ENCODE data around the gene RERE.

DNA sequence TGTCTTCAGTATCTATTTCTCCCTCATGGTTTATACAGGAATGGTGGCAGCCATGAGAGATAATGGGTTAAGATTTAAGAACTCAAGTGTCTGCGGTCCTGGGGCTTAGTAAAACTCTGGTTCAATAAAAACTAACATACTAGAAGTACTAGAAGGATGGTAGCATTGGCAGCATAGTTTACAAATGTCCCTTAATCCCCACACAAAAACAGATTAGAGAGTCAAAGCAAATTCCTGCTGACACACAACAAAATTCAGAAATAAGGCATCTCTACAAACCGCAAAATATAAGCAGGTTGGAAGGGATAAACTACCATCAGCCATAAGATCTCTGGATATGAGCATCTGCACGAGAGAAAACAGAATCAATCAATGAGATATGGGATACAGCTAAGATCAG, 234.4 kb downstream of the RERE start:
- TF ChIP-seq, protein P1, sequence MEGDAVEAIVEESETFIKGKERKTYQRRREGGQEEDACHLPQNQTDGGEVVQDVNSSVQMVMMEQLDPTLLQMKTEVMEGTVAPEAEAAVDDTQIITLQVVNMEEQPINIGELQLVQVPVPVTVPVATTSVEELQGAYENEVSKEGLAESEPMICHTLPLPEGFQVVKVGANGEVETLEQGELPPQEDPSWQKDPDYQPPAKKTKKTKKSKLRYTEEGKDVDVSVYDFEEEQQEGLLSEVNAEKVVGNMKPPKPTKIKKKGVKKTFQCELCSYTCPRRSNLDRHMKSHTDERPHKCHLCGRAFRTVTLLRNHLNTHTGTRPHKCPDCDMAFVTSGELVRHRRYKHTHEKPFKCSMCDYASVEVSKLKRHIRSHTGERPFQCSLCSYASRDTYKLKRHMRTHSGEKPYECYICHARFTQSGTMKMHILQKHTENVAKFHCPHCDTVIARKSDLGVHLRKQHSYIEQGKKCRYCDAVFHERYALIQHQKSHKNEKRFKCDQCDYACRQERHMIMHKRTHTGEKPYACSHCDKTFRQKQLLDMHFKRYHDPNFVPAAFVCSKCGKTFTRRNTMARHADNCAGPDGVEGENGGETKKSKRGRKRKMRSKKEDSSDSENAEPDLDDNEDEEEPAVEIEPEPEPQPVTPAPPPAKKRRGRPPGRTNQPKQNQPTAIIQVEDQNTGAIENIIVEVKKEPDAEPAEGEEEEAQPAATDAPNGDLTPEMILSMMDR (IDR thresholded peaks at IDR 0.05), result no peak
- TF ChIP-seq POLR2AphosphoS5 (IDR thresholded peaks at IDR 0.05), result no peak
